Umbilical cord (tissue), 2 donors: ENCODE measurements around the gene BCL7C. TPM values are rescaled to one million over a fixed set of nuclear protein-coding genes. Genes with fewer than 3 reads are reported as not detected.
"Not testable (repeated sequence)": the region's sequence is repeated elsewhere in the genome, so short reads cannot be mapped to it uniquely, and the experiment has no call there.

Source experiments
- DNase-seq: peaks from one replicate; pipeline ENCODE4 v3.0.0-alpha.2; 2015; ENCODE audit warnings: low spot score
- total RNA-seq: library from RNA; depleted of rRNA; stranded (reverse); fragments of >200 nt; gene quantifications from one replicate; pipeline ENCODE4 v1.2.3, GENCODE V29; 2014; ENCODE audit warnings: low replicate concordance; ENCODE audit not compliant: insufficient read depth

Gene BCL7C
- total RNA-seq, 1 donor from 2014 or later, result 27.0 TPM

DNA sequence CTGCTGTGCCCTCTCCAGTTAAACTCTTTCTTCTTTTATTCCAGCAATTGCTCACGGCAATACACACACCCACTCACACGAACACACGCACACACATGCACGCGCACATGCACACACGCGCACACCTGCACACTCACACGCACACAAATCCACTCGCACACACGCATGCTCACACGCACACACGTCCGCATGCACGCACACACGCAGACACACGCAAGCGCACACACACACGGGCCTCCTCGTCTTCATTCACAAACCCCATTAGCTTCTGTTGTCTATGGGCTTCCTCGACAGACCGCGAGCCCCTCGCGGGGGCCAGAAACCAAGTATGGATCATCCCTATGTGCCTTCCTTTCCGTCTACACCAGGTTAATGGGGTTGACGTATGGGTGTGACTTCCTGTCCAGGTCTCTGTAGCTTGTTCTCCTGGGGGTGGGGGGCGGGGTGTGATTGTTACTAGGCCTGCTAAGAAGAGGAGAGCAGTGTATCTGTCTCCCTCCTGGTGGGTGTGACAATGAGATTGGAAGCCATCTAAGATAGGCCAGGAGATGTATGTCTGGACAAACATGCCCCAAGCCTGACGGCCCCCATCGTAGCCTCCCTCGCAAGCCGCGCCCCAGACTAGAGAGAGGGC, 1.9 kb upstream of the BCL7C start:
- no peak for DNase-seq

DNA sequence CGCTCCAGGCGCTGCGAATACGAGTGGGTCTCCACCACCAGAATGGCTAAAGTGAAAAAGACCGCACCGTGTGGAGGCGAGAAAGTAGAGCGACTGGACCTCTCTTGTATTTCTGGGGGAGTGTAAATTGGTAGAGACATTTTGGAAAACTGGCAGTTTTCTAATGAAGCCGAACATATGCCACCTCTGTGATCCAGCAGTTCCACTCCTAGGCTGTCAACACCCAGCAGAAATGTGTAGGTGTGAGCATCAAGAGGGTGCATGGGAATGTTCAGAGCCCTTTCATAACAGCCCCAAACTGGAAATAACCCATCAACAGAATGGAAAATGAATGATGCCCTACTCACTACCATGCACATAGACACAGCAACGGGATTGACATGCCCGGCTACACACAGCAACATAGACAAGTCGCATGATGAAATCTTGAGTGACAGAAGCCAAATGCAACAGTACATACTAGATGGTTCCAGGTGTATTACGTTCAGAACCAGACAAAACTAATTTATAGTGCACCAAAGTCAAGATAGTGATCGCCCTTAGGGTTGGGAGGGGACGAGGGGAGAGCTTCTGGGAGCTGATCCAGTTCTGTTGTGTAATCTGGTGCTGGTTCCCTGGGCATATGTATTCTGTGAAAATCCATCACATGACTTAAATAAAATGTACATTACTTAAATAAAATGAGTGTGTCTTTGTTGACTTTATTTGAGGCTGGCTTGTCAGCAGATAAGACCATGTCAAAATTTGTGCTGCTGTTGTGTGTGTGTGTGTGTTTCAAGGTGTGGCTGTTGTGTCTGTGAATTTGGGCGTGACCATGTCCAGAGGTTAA, 877 bp upstream of the BCL7C start:
- DNase-seq, result peak; percentile 52

DNA sequence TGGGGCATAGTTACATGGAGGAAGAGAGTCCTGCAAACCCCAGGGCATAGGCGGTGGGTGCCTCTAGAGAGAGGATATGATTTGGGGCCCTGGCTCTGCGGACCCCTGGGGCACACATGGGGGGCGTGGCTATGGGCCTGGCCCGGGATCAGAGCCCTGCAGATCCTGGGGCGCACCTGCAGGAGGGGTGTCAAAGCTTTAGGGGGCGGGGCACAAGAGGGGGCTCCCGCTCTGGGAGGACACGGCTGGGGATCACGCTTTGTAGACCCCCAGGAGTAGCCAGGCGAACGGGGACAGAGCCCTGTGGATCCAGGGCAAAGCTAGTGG, 497 bp downstream of the BCL7C start:
- DNase-seq, result peak; percentile 34

DNA sequence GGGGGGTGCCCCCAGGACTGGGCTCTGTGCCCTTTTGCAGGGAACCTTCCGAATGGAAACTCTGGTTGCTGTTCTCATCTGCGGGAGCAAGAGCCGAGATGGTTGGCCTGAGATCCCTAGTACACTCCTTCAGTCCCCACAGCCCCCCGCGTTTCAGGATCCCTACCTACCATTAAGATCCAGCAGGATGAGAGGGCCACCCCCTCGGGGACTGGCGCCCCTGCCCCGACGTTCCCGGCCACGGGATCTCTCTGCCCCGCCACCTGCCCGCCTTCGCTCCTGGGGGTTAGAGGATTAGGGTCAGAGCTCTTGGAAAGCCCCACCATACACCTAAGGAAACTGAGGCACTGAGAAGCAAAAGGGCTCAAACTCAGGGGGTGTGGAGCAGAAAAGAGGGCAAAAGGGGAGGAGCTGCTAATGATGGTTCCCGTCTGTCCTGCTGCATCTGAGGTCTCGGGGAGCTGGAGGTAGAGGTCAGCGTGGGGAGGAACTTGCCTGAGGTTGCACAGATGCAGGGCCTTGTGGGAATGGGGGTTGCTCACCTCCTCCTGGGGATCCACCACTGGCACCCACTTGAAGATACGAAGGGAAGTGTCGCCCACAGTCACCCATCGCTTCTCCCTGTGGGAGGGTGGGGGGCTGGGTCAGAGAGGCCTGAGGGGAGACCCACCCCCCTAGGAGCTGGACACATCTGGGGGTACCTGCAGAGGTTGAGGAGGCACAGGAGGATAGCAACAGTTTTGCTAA, 1.0 kb downstream of the BCL7C start:
- no peak for DNase-seq

DNA sequence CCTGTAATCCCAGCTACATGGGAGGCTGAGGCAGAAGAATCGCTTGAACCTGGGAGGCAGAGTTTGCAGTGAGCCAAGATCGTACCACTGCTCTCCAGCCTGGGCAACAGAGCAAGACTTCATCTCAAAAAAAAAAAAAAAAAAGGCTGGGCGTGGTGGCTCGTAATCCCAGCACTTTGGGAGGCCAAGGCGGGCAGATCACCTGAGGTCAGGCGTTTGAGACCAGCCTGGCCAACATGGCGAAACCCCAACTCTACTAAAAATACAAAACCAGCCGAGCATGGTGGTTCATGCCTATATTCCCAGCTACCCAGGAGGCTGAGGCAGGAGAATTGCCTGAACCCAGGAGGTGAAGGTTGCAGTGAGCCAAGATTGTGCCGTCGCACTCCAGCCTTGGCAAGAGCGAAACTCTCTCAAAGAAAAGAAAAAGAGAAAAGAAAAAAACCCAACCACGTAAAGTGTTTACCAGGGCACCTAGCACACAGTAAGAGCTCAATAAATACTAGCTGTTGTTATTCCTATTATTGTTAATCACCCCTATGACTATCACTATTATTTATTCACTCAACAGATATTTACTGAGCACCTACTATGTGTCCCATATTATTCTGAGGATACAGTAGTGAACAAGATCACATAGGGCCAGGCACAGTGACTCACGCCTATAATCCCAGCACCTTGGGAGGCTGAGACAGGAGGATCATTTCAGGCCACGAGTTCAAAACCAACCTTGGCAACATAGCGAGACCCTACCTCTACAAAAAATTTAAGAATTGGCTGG, 2.6 kb downstream of the BCL7C start:
- not testable (repeated sequence) for DNase-seq

DNA sequence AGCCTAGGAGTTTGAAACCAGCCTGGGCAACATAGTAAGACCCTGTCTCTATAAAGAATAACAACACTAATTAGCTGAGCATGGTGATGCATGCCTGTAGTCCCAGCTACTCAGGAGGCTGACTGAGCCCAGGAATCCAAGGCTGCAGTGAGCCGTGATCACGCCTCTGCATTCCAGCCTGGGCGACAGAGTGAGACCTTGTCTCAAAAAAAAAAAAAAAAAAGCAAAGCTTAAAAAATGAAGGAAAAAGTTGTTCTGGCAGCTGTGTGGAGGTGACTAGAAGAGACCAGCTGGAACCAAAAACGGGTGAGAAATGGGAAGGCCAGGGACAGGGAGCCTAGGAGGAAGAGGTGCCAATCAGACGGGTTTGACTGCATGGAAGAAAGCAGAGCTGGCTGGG, 4.2 kb downstream of the BCL7C start:
- no peak for DNase-seq

DNA sequence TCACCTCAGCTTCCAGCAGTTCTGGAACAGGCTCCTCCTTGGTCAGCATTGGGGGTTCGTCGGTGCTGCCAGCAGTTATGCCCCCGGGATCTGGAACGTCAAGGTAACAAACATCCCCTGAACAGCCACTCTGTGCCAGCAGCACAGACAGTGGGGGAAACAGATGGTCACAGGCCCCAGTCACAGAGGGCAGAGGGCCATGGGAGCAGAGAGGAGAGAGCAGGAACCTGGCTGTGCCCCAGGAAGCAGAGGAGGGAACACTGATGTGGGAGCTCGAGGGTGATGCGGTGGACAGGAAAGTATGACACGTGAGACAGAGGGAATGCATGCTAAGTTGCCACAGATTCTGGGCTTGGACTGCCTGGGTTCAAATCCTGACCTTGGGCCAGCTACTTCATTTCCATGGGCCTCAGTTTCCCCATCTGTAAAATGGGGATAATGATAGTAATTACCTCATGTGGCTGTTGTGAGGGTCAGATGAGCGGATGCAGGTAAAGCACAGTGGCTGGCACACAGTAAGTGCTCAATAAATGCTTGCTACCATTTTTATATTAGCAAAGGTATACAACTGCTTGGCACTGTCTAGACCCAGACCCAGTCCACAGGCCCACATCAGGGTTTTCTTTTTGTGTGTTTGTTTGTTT, 4.9 kb downstream of the BCL7C start:
- DNase-seq, result no peak

DNA sequence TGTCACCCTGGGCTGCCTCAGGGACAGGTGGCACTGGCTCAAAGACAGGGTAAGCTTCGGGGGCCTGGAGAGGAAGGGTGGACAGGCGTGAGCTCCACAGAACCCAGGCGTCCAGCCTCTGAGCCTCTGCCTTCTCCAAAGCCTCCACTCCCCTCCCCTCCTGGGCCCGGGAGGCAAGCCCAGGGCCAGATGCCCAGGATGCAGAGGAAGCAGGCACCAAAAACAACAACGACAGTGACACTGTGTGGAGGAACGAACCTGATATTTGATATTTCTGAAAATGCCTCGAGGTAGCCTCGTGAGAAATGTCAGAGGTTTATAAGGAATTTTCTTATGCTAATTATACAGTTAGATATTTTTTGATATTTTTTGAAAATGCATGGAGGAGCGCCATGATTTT, 6.0 kb downstream of the BCL7C start:
- no peak for DNase-seq

DNA sequence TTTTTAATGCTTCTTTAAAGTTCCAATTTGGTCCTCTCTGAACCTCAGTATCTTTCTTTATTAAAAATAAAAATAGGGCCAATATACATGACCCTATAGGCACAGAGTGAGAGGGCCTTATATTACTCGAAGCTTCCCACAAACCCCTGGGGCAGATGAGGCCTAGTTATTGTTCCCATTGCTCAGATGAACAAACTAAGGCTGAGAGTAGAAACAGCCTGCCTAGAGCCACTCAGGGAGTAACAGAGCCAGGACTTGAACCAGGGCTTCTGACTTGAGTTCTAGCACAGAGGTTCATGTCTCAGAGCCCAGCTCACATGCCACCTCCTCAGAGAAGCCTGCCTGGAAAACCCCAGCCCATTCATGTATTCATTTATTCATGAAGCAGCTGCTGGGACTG, 7.7 kb downstream of the BCL7C start:
- DNase-seq, result no peak

DNA sequence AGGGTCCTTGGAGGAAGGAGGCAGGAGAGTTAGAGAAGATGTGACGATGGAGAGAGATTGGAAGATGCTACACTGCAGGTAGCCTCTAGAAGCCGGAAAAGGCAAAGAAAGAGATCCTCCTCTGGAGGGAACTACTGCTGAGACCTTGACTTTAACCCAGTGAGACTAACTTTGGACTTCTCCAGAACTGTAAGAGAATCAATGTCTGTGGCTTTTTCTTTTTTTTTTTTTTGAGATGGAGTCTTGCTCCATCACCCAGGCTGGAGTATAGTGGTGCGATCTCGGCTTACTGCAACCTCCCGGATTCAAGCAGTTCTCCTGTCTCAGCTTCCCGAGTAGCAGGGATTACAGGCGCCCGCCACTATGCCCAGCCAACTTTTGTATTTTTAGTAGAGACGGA, 8.7 kb downstream of the BCL7C start:
- DNase-seq, result no peak

DNA sequence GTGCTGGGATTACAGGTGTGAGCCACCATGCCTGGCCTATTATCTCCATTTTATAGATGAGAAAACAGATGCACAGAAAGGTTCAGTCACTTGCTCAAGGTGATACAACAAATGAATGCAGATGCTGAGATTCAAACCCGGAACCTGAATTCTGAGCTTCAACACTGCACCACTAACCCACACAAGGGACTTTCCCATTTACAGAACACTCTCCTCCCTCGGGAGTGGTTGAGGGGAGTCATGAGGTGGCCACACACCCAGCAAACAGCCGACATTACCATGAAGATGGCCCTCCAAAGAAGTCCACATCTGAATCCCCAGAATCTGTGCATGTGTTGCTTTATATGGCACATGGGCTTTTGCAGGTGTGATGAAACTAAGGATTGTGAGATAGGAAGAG, 9.1 kb downstream of the BCL7C start:
- DNase-seq, result no peak

DNA sequence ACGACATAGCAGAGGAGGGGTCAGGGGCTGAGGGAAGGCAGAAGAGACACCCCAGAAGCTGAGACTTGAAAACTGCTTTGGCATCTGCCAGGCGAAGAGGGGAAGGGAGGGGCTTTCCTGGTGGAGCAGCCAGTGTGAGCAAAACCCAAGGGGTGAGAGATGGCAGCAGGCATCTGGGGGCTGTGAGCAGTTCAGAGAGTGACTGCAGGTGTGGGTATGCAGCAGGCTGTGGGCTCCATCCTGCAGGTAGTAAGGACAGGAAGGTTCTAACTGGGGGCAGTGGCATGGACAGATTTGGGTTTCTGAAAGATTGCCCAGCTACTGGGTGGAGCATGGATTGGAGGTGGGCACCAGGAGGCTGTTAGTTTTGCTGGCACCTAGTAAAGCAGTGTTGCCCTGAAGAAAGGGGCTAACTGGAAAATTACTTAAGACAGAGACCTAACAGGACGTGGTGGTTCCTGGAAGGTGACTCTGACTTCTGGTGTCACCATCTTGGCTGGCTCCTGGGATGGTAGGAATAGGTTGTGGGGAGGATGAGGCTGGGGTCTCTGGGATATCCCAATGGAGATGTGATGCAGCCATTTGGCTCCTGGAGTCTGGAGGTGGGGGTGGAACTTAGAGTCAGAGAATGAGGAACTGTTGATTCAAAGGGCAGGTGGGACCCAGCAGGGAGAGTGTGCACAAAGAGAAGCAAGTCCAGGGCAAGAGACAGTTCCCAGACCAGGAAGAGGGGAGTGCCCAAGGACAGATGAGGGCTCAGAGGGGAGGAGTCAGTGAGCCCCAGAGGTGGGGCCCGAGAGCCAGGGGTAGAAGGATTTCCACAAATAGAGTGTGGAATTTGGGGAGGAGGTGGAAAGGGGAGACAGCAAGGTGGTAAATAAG, 11.2 kb downstream of the BCL7C start:
- no peak for DNase-seq

DNA sequence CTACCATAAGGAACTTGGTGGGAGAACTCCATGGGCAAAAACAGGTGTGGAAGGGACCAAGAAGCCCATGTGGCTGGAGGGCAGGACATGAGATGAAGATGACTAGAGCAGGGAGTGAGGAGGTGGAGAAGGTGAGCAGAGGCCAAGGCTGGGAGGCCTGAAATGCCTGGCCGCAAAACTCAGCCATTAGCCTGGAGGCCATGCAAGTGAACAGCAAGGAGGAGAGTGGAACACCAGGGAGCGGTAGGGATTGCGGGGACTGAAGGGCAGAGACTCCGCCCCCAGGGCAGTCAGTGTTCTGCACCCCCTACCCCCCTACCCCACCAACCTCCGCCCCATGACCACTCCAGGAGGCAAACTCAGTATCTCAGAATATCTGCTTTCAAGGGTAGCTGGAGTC, 17.0 kb downstream of the BCL7C start:
- DNase-seq, result no peak

DNA sequence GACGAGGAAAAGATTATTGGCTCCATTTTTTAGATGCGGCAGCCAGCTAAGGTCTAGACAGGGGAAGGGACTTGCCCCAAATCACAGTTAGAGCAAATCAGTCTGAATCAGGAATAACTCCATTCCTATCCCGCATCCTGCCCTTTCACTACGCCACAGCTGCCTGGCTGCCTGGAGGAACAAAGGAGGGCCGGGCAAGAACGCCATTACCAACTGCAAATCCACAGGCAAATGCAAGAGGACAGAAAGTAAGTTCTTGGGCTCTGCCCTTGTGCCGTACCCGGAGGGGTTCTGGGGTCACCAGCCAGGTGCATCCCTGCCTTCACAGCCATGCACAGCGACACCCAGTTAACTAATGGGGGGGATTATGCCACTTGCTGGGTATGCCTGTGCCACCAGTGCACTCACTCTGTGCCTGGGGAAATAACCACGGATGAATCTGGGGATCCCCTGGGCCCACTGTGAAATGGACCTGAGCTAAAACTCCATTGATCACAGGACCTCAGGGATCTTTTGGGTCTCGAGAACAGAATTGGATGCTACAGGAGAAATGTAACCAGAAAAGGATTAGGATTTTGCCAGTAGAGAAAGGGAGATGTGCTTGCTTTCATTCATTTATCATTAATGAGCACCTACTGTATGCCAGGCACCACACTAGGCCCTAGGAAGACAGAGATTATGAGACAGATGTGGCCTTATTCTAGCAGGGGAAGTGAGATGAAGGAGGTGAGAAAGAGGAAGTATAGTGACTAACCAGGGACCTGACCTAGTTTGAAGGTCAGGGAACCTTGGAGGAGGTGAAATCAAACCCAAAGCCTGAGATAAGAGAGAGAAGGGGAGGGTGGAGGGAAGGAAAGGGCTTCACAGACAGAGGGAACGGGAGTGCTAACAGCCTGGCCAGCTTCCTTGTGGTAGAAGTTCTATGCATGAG, 17.7 kb downstream of the BCL7C start:
- DNase-seq, result no peak

DNA sequence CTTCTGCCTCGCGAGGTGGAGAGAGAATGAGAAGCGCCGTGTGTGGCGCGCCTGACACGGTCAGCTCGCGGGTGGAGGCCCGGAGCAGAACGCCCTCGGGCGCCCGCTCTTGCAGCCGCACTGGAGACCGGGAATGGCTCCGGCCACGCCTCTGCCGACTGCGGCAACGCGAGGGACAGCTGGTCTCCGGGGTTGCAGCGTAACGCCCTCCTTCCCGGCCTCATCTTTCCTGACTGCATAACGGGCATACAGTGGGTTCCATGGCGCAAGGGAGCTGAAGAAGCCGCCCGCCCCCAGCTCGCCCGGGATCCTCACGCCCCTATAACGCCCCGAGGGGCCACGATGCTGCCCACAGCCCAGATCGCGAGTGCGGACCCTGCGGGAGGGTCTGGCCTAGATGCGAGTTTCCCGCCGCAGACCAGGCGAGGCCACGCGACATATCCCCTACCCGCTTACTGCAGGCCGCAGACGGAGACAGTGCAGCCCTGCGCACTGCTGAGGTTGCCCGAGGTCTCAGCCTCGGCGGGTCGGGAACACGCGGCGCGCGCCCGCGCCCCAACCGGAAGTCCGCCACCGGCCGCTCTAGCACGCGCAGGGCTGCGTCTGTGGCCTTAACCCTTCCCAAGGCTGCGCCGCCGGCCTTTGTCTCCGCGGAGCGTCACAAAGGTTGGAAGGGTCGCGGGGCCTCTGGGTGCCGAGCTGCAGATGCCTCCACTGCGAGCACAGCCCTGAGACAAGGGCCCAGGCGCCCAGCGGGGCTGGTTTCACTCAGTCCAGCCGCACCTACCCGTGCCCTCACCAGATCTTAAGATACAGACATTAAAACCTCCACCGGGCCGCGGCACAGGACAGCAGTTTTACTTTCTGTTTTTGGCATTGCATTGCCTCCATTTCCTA, 18.8 kb downstream of the BCL7C start:
- peak; percentile 93 for DNase-seq

DNA sequence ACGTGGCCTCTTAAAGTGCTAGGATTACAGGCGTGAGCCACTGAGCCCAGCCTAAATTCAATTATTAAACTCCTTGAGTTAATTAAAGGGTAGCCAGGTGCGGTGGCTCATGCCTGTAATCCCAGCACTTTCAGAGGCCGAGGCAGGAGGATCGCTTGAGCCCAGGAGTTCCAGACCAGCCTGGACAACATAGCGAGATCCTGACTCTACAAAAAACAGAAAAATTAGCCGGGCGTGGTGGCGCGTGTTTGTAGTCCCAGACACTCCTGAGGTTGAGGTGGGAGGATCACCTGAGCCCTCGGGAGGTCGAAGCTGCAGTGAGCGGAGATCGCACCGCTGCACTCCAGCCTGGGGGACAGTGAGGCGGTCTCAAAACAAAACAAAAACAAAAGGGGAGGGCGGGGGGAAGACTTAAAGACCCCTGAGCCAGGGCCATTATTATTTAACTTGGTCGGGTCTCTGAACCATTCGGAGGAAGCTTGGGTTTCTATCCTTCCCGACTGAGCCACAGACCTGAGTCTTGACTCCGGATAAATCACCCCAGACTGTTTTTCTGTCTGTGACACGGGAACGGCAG, 19.5 kb downstream of the BCL7C start:
- no peak for DNase-seq

DNA sequence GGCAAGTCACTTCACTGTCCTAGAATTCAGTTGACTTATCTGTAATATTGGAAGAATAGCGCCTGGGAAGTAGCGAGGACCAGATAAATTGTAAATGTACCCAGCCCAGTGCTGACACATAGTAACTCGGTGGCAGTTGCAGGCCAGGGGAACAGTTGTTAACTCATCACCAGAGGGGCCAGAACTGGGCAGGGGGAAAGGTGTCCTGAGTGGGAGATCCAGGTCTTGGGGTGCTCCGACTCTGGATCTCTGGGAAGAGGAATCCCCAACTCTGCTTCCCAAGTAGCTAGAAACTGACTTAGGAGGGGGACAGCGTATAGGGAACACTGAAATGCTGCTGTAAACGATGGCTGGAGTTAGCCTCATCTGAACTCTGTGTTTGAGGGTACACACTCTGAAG, 23.0 kb downstream of the BCL7C start:
- no peak for DNase-seq

DNA sequence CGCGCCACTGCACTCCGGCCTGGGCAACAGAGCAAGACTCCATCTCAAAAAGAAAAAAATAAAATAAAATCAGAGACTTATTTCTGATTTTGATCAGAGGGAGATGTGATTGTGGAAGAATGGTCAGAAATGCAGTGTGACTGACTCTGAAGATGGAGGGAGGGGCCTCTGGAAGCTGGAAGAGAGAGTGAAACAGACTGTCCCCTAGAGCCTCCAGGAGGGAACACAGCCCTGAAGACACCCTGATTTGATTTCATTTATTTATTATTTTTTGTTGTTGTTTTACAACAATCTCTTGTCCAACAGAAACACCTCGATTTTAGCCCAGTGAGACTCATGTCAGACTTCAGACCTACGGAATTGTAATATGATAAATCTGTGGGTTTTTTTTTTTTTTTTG, 26.1 kb downstream of the BCL7C start:
- DNase-seq, result no peak
